Measurements from ENCODE around the gene DLL3.

The DLL3 gene

GRCh38 chr19:39533791-39534190, 35.0 kb downstream of the DLL3 start:
- no peak for TF ChIP-seq CTCF (IDR thresholded peaks at IDR 0.05; ENCODE audit: extremely low read depth, missing control alignments)
- DNase-seq (ENCODE audit: low spot score): no peak

GRCh38 chr19:39539165-39539517, 40.4 kb downstream of the DLL3 start:
- no peak for TF ChIP-seq CTCF (IDR thresholded peaks at IDR 0.05; ENCODE audit: extremely low read depth, missing control alignments)
- no peak for DNase-seq (ENCODE audit: low spot score)

- DNase-seq (ENCODE audit: low spot score): peak; percentile 97
- peak; percentile 59 for TF ChIP-seq CTCF (IDR thresholded peaks at IDR 0.05; ENCODE audit: extremely low read depth, missing control alignments)
Observed at GRCh38 chr19:39539518-39540332, 41.0 kb downstream of the DLL3 start, which contains the start of gene EID2. Gene EID2 (minus strand): TSS chr19:39540161. CDS start chr19:39540079, 82 bp downstream.

- no peak for DNase-seq (ENCODE audit: low spot score)
- TF ChIP-seq CTCF (IDR thresholded peaks at IDR 0.05; ENCODE audit: extremely low read depth, missing control alignments): no peak
Observed at GRCh38 chr19:39540333-39540673, 41.6 kb downstream of the DLL3 start.

GRCh38 chr19:39542206-39542605, 43.5 kb downstream of the DLL3 start:
- TF ChIP-seq CTCF (IDR thresholded peaks at IDR 0.05; ENCODE audit: extremely low read depth, missing control alignments): no peak
- DNase-seq (ENCODE audit: low spot score): no peak

- no peak for TF ChIP-seq CTCF (IDR thresholded peaks at IDR 0.05; ENCODE audit: extremely low read depth, missing control alignments)
- DNase-seq (ENCODE audit: low spot score): no peak
Observed at GRCh38 chr19:39543477-39543857, 44.7 kb downstream of the DLL3 start.

- no peak for DNase-seq (ENCODE audit: low spot score)
- TF ChIP-seq CTCF (IDR thresholded peaks at IDR 0.05; ENCODE audit: extremely low read depth, missing control alignments): no peak
Observed at GRCh38 chr19:39544226-39544903, 45.6 kb downstream of the DLL3 start.
